Ishikawa (cell line): Measurements from ENCODE around the gene KCNQ1.

Experiments
- CEBPB ChIP-seq: IDR thresholded peaks from 2 replicates; pipeline ENCODE4 v1.6.1; 2012
- CREB1 ChIP-seq: IDR thresholded peaks from 2 replicates; pipeline ENCODE4 v1.6.1; 2012; ENCODE audit warnings: low read depth
- RAD21 ChIP-seq: IDR thresholded peaks from 2 replicates; pipeline ENCODE4 v1.6.1; 2012; ENCODE audit warnings: low read depth
- TAF1 ChIP-seq: IDR thresholded peaks from 2 replicates; pipeline ENCODE4 v1.6.1; 2012; ENCODE audit warnings: low read depth, mild to moderate bottlenecking
- YY1 ChIP-seq: IDR thresholded peaks from 2 replicates; pipeline ENCODE4 v1.6.1; 2012; ENCODE audit warnings: low read depth
- TF ChIP-seq, protein P1 (sequence below): IDR thresholded peaks from 2 replicates; pipeline ENCODE4 v1.6.1; 2012; ENCODE audit warnings: low read depth, mild to moderate bottlenecking
- TF ChIP-seq, protein P2 (sequence below): IDR thresholded peaks from 2 replicates; pipeline ENCODE4 v1.6.1; 2012

DNA sequence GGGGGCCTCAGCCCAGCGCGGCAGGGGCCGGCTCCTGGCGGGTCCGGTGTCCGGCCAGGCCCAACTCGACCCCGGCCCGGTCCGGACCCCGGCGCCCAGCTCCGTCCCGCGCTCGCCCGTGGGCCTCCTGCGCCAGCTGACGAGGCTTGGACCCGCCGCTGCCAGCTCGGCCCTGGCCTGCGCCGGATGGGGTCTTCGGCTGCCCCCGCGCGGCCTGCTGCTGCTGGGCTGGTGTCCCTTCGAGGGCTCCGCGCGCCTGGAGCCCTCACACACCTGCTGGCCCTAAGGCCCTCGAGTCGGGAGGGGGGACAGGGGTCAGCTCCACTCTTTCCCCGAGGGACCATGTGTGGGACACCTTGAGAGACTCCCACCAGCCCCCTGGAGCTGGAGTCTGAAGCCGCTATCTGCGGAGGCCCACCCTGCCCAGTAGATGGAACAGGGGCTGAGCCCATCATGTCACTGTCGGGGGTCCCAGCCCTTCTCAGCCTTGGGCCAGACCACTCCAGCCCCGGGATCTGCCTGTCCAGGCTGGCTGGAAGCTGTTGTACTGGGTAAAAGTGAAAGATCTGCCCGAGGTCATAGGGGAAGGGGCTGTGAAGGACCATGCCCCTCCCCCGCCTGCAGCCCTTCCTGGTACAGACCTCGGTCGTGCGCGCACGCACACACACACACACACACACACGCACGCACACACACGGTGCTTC is 441.5 kb downstream of the KCNQ1 start:
- TF ChIP-seq, protein P1, sequence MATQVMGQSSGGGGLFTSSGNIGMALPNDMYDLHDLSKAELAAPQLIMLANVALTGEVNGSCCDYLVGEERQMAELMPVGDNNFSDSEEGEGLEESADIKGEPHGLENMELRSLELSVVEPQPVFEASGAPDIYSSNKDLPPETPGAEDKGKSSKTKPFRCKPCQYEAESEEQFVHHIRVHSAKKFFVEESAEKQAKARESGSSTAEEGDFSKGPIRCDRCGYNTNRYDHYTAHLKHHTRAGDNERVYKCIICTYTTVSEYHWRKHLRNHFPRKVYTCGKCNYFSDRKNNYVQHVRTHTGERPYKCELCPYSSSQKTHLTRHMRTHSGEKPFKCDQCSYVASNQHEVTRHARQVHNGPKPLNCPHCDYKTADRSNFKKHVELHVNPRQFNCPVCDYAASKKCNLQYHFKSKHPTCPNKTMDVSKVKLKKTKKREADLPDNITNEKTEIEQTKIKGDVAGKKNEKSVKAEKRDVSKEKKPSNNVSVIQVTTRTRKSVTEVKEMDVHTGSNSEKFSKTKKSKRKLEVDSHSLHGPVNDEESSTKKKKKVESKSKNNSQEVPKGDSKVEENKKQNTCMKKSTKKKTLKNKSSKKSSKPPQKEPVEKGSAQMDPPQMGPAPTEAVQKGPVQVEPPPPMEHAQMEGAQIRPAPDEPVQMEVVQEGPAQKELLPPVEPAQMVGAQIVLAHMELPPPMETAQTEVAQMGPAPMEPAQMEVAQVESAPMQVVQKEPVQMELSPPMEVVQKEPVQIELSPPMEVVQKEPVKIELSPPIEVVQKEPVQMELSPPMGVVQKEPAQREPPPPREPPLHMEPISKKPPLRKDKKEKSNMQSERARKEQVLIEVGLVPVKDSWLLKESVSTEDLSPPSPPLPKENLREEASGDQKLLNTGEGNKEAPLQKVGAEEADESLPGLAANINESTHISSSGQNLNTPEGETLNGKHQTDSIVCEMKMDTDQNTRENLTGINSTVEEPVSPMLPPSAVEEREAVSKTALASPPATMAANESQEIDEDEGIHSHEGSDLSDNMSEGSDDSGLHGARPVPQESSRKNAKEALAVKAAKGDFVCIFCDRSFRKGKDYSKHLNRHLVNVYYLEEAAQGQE: no peak
- TF ChIP-seq CEBPB (no peak), RAD21 (peak; percentile 29; the same call in 1 of the 2 replicates), YY1 (no peak), TAF1 (no peak), CREB1 (no peak)
- TF ChIP-seq, protein P2, sequence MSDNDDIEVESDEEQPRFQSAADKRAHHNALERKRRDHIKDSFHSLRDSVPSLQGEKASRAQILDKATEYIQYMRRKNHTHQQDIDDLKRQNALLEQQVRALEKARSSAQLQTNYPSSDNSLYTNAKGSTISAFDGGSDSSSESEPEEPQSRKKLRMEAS: peak; percentile 20; the same call in 1 of the 2 replicates
